ENCODE measurements around the gene FABP7.
A peak's percentile ranks its signal among the peaks of the same experiment; 100 is the strongest.

Gene FABP7

DNA sequence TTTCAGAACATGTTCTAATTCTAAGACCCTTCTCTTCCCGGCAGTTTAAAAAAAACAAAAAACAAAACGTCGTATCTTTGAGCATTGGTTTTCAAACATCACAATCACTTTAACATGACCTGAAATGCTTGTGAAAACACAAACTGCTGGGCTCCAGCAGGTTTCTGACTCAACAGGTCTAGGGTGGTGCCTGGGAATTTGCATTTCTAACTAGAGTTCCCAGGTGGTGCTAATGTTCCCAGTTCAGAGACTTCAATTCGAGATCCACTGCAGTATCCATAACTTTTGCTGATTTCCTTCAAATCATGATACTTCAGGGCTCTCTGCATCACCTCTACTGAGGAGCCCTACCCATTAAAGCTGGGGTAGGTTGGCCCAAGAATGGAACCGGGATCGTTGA, 8.7 kb downstream of the FABP7 start:
- Histone ChIP-seq H3K27ac (ENCODE audit: low read depth, low read length) (no peak overlapping the region), H3K79me1 (ENCODE audit: low read length) (no peaks in the 10 kb centered on the region), H3K79me2 (ENCODE audit: control insufficient read depth, insufficient read depth, low read length) (no peaks in the 10 kb centered on the region), H3K56ac (ENCODE audit: low read length) (no peak overlapping the region), H2BK5ac (ENCODE audit: low read length) (no peak overlapping the region), H3K4me3 (ENCODE audit: low read length) (no peak overlapping the region), H3K4me1 (ENCODE audit: control insufficient read depth, low read depth, low read length) (peaks cover 2% of the 10 kb centered on the region), H4K5ac (ENCODE audit: low read length) (no peak overlapping the region), H3K27me3 (ENCODE audit: insufficient read depth, low read length, poor library complexity) (no peaks in the 10 kb centered on the region), H2BK120ac (ENCODE audit: low read depth, low read length) (no peak overlapping the region), H3K18ac (ENCODE audit: low read length) (peak overlapping the region; percentile 14), H2AK5ac (ENCODE audit: low read length) (no peak overlapping the region), H3K23ac (ENCODE audit: low read length) (no peak overlapping the region), H3K4ac (ENCODE audit: low read depth, low read length) (no peak overlapping the region), H3K9ac (ENCODE audit: low read length) (no peak overlapping the region), H2BK15ac (replicated peaks; ENCODE audit: low read depth) (no peak overlapping the region), H4K8ac (ENCODE audit: low read depth, low read length) (no peak overlapping the region), H3K36me3 (ENCODE audit: control insufficient read depth, insufficient read depth, low read length) (no peaks in the 10 kb centered on the region), H3K4me2 (ENCODE audit: low read length) (no peak overlapping the region)
- WGBS (ENCODE audit: extremely low coverage, insufficient coverage, low lambda C conversion rate) = no CpG with 5 or more reads among the region's 6 CpGs
- DNase-seq = peak; percentile 28

GRCh38 chr6:122788663-122789181, 9.2 kb downstream of the FABP7 start:
- H2BK120ac ChIP-seq (ENCODE audit: low read depth, low read length) = no peak overlapping the region

DNA sequence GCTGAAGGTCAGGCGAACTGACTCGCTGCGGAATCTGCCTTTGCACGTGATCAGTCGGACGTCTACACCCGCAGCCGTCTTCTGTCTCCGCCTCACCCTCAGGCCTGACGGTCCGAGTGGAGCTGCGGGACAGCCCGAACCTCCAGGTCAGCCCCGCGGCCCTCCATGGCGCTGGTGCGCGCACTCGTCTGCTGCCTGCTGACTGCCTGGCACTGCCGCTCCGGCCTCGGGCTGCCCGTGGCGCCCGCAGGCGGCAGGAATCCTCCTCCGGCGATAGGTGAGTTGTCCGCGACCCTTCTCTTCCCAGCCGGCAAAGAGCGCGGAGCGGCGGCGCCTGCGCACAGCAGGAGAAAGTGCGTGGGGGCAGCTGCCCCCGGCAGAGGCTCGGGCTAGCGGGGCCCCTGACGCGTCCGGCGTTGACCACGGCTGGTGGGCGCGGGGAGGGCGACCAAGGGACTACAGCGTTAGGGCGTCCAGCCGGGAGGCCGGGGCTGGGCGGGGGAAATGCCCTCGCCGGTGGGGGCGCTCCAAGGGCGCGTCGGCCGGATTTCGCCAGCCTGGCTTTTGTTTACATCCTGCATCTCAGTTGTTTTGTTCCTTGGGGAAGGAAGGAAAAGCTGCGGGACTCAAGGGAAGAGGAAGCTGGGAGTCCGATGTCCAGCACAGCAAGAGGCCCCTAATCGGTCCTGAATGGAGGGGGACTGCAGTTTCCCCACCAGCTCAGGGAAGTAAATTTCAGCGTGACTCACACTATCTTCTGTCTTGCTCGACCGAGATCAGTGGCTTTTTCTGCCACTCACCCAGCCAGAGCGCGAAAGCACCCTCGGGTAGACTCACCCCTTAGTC, 9.9 kb downstream of the FABP7 start, which contains the start of gene SMPDL3A:
Gene SMPDL3A, plus strand, starts transcription at position 77 of the 846 bp plus-strand sequence. Its CDS starts 89 bp downstream, at position 166.
- Histone ChIP-seq H3K79me1 (ENCODE audit: low read length) (no peaks in the 10 kb centered on the region), H3K36me3 (ENCODE audit: control insufficient read depth, insufficient read depth, low read length) (no peaks in the 10 kb centered on the region), H2AK5ac (ENCODE audit: low read length) (no peak within 1 kb of the TSS), H3K27ac (ENCODE audit: low read depth, low read length) (peak within 1 kb of the TSS; percentile 66), H4K8ac (ENCODE audit: low read depth, low read length) (no peak within 1 kb of the TSS), H3K27me3 (ENCODE audit: insufficient read depth, low read length, poor library complexity) (no peaks in the 10 kb centered on the region), H3K18ac (ENCODE audit: low read length) (peak within 1 kb of the TSS; percentile 65), H3K23ac (ENCODE audit: low read length) (no peak within 1 kb of the TSS), H3K4me3 (ENCODE audit: low read length) (peak within 1 kb of the TSS; percentile 82), H2BK15ac (replicated peaks; ENCODE audit: low read depth) (peak within 1 kb of the TSS; percentile 4), H3K4me2 (ENCODE audit: low read length) (peak within 1 kb of the TSS; percentile 88), H3K4ac (ENCODE audit: low read depth, low read length) (peak within 1 kb of the TSS; percentile 75), H3K79me2 (ENCODE audit: control insufficient read depth, insufficient read depth, low read length) (no peaks in the 10 kb centered on the region), H2BK5ac (ENCODE audit: low read length) (peak within 1 kb of the TSS; percentile 78), H3K4me1 (ENCODE audit: control insufficient read depth, low read depth, low read length) (peaks cover 2% of the 10 kb centered on the region), H3K9ac (ENCODE audit: low read length) (peak within 1 kb of the TSS; percentile 66), H2BK120ac (ENCODE audit: low read depth, low read length) (peak within 1 kb of the TSS; percentile 64), H3K56ac (ENCODE audit: low read length) (peak within 1 kb of the TSS; percentile 93), H4K5ac (ENCODE audit: low read length) (peak within 1 kb of the TSS; percentile 81)
- no CpG with 5 or more reads among the region's 71 CpGs for WGBS (ENCODE audit: extremely low coverage, insufficient coverage, low lambda C conversion rate)
- peak; percentile 88 for DNase-seq

More at GRCh38 chr6:122788663-122789181, 9.2 kb downstream of the FABP7 start:
- no peaks in the 10 kb centered on the region for H3K79me2 ChIP-seq (ENCODE audit: control insufficient read depth, insufficient read depth, low read length)
- H2AK5ac ChIP-seq (ENCODE audit: low read length) = no peak overlapping the region
- H3K4me3 ChIP-seq (ENCODE audit: low read length) = peak overlapping the region; percentile 82
- peak overlapping the region; percentile 75 for H3K4ac ChIP-seq (ENCODE audit: low read depth, low read length)
- H4K8ac ChIP-seq (ENCODE audit: low read depth, low read length) = no peak overlapping the region
- H3K36me3 ChIP-seq (ENCODE audit: control insufficient read depth, insufficient read depth, low read length) = no peaks in the 10 kb centered on the region
- H3K79me1 ChIP-seq (ENCODE audit: low read length) = no peaks in the 10 kb centered on the region
- peak overlapping the region; percentile 66 for H3K27ac ChIP-seq (ENCODE audit: low read depth, low read length)
- H3K56ac ChIP-seq (ENCODE audit: low read length) = peak overlapping the region; percentile 93
- peak overlapping the region; percentile 56 for H3K4me2 ChIP-seq (ENCODE audit: low read length)
- H3K18ac ChIP-seq (ENCODE audit: low read length) = peak overlapping the region; percentile 65
- H4K5ac ChIP-seq (ENCODE audit: low read length) = no peak overlapping the region
- H3K4me1 ChIP-seq (ENCODE audit: control insufficient read depth, low read depth, low read length) = peaks cover 2% of the 10 kb centered on the region
- peak overlapping the region; percentile 66 for H3K9ac ChIP-seq (ENCODE audit: low read length)
- H2BK15ac ChIP-seq (replicated peaks; ENCODE audit: low read depth) = no peak overlapping the region
- H2BK5ac ChIP-seq (ENCODE audit: low read length) = peak overlapping the region; percentile 78
- no peak for DNase-seq
- WGBS (ENCODE audit: extremely low coverage, insufficient coverage, low lambda C conversion rate) = no CpG with 5 or more reads among the region's 10 CpGs
- no peaks in the 10 kb centered on the region for H3K27me3 ChIP-seq (ENCODE audit: insufficient read depth, low read length, poor library complexity)
- H3K23ac ChIP-seq (ENCODE audit: low read length) = no peak overlapping the region

GRCh38 chr6:122790028-122790422, 10.5 kb downstream of the FABP7 start:
- H3K4me2 ChIP-seq (ENCODE audit: low read length) = peak overlapping the region; percentile 88
- H3K56ac ChIP-seq (ENCODE audit: low read length) = peak overlapping the region; percentile 93
- no peaks in the 10 kb centered on the region for H3K79me2 ChIP-seq (ENCODE audit: control insufficient read depth, insufficient read depth, low read length)
- no peak overlapping the region for H3K23ac ChIP-seq (ENCODE audit: low read length)
- H2BK120ac ChIP-seq (ENCODE audit: low read depth, low read length) = peak overlapping the region; percentile 52
- peak overlapping the region; percentile 10 for H3K27ac ChIP-seq (ENCODE audit: low read depth, low read length)
- peak overlapping the region; percentile 81 for H4K5ac ChIP-seq (ENCODE audit: low read length)
- peaks cover 2% of the 10 kb centered on the region for H3K4me1 ChIP-seq (ENCODE audit: control insufficient read depth, low read depth, low read length)
- H3K9ac ChIP-seq (ENCODE audit: low read length) = peak overlapping the region; percentile 66
- peak overlapping the region; percentile 82 for H3K4me3 ChIP-seq (ENCODE audit: low read length)
- H2BK15ac ChIP-seq (replicated peaks; ENCODE audit: low read depth) = peak overlapping the region; percentile 4
- no peak overlapping the region for H2BK5ac ChIP-seq (ENCODE audit: low read length)
- H3K79me1 ChIP-seq (ENCODE audit: low read length) = no peaks in the 10 kb centered on the region
- peak overlapping the region; percentile 65 for H3K18ac ChIP-seq (ENCODE audit: low read length)
- no peaks in the 10 kb centered on the region for H3K36me3 ChIP-seq (ENCODE audit: control insufficient read depth, insufficient read depth, low read length)
- H4K8ac ChIP-seq (ENCODE audit: low read depth, low read length) = no peak overlapping the region
- DNase-seq = no peak
- H3K4ac ChIP-seq (ENCODE audit: low read depth, low read length) = no peak overlapping the region
- no peaks in the 10 kb centered on the region for H3K27me3 ChIP-seq (ENCODE audit: insufficient read depth, low read length, poor library complexity)
- no peak overlapping the region for H2AK5ac ChIP-seq (ENCODE audit: low read length)
- WGBS (ENCODE audit: extremely low coverage, insufficient coverage, low lambda C conversion rate) = no CpG with 5 or more reads among the region's 14 CpGs

DNA sequence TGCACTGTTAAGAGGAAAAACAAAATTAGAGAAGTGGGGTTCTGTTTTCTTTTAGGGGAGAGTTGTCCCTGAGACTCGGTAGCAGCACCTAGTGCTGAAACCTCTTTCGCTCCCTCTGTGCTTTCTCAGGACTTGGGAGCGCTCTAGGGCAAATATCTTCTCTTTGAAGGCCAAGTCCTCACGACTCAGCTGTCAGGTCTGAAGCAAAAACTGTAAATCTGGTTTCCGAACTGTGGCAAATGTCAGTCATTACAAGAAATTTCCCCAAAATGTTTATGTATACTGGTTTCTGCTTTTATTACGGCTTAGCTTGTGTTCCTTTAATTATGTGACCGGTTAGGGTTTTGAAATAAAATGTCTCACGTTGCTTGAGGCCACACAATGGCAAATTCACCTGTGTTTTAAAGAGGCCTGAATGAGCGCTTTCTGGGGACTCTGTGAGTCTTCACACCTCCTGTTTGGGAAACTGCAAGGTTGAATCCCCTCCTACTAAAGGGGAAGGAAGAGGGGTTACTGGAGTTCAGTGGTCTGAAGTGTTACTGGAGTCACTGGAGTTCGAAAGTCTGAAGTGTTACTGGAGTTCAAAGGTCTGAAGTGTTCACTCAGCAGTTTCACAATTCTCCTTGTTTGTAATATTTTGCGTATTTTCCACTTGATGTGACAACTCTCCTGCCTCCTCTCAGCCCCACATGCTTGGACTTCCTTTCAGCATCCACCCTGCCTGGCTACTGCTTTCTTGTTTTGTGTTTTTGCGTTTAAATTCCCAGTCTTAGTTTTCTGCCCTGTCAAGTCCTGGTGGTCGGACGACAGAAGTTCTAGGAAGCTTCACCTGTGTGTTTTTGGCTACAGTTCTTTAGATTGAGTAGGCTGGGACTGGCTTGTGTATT, 11.2 kb downstream of the FABP7 start:
- Histone ChIP-seq H3K4me2 (ENCODE audit: low read length) (no peak overlapping the region), H3K4me3 (ENCODE audit: low read length) (no peak overlapping the region)
- DNase-seq = peak; percentile 60

More for the DNA sequence above, 11.2 kb downstream of the FABP7 start:
- Histone ChIP-seq H3K4me1 (ENCODE audit: control insufficient read depth, low read depth, low read length) (peaks cover 2% of the 10 kb centered on the region), H3K79me1 (ENCODE audit: low read length) (no peaks in the 10 kb centered on the region), H2BK120ac (ENCODE audit: low read depth, low read length) (peak overlapping the region; percentile 52), H3K23ac (ENCODE audit: low read length) (no peak overlapping the region), H3K56ac (ENCODE audit: low read length) (peak overlapping the region; percentile 93), H4K8ac (ENCODE audit: low read depth, low read length) (no peak overlapping the region), H2BK5ac (ENCODE audit: low read length) (no peak overlapping the region), H3K27me3 (ENCODE audit: insufficient read depth, low read length, poor library complexity) (no peaks in the 10 kb centered on the region), H3K9ac (ENCODE audit: low read length) (peak overlapping the region; percentile 66), H3K4ac (ENCODE audit: low read depth, low read length) (no peak overlapping the region), H2BK15ac (replicated peaks; ENCODE audit: low read depth) (no peak overlapping the region), H2AK5ac (ENCODE audit: low read length) (no peak overlapping the region), H3K79me2 (ENCODE audit: control insufficient read depth, insufficient read depth, low read length) (no peaks in the 10 kb centered on the region), H4K5ac (ENCODE audit: low read length) (no peak overlapping the region), H3K18ac (ENCODE audit: low read length) (no peak overlapping the region), H3K36me3 (ENCODE audit: control insufficient read depth, insufficient read depth, low read length) (no peaks in the 10 kb centered on the region), H3K27ac (ENCODE audit: low read depth, low read length) (no peak overlapping the region)
- WGBS (ENCODE audit: extremely low coverage, insufficient coverage, low lambda C conversion rate) = no CpG with 5 or more reads among the region's 14 CpGs

All from mesendoderm (in vitro differentiated cells).